ENCODE data around the gene TMED3.

GRCh38 chr15:79370716-79371115 is 59.8 kb downstream of the TMED3 start:
- TF ChIP-seq POLR2A (IDR thresholded peaks at IDR 0.05): no peak
- no peak for TF ChIP-seq CTCF (IDR thresholded peaks at IDR 0.05)
- no peak for TF ChIP-seq POLR2AphosphoS5 (IDR thresholded peaks at IDR 0.05)

Data from prostate gland (tissue), 2 donors.